GM12891 (cell line): ENCODE measurements around the gene ADNP. TPM values are rescaled to one million over a fixed set of nuclear protein-coding genes. Genes with fewer than 3 reads are reported as not detected.
"Not testable (repeated sequence)": the region's sequence is repeated elsewhere in the genome, so short reads cannot be mapped to it uniquely, and the experiment has no call there.

ENCODE experiments used
- DNase-seq: peaks from one replicate; pipeline ENCODE4 v3.0.0; 2011; ENCODE audit warnings: low spot score; ENCODE audit not compliant: insufficient read length
- FAIRE-seq: peaks from 2 replicates; lab custom pipeline; 2011; peaks lifted over from hg19 to GRCh38; lab: Jason Lieb, UNC
- PAX5 ChIP-seq: IDR thresholded peaks from 2 replicates; pipeline ENCODE4 v1.6.1; 2011; ENCODE audit warnings: low read length, moderate library complexity, mild to moderate bottlenecking; ENCODE audit not compliant: insufficient read depth, severe bottlenecking
- POLR2A ChIP-seq: IDR thresholded peaks from 2 replicates; pipeline ENCODE4 v1.6.1; 2011; ENCODE audit warnings: low read depth, low read length, control low read depth
- POLR2AphosphoS5 ChIP-seq: IDR thresholded peaks from 2 replicates; pipeline ENCODE4 v1.6.1; 2011; ENCODE audit warnings: low read depth, low read length, control low read depth
- POU2F2 ChIP-seq: IDR thresholded peaks from 2 replicates; pipeline ENCODE4 v1.6.1; 2011; ENCODE audit warnings: low read depth, mild to moderate bottlenecking, control low read depth, low read length, moderate library complexity
- SPI1 ChIP-seq: IDR thresholded peaks from 2 replicates; pipeline ENCODE4 v1.6.1; 2011; ENCODE audit warnings: low read depth, low read length, control low read depth
- TAF1 ChIP-seq: IDR thresholded peaks from 2 replicates; pipeline ENCODE4 v1.6.1; 2011; ENCODE audit warnings: low read depth, low read length, control low read depth
- polyA plus RNA-seq: library from polyadenylated mRNA; unstranded; fragments of >200 nt; gene quantifications from one replicate; pipeline ENCODE4 v1.2.1, GENCODE V29; 2012; ENCODE audit warnings: low read depth, missing spikeins, inconsistent platforms; ENCODE audit not compliant: missing spikeins

ADNP gene
- 20.3 TPM for polyA plus RNA-seq

GRCh38 chr20:50931306-50932015 is at the start of gene ADNP:
Gene ADNP, minus strand, starts transcription at chr20:50931437. Its CDS starts 27,441 bp downstream, at chr20:50903996.
- TF ChIP-seq POLR2AphosphoS5 (peak; percentile 88), PAX5 (peak; percentile 90), TAF1 (peak; percentile 97), SPI1 (peak; percentile 70), POU2F2 (peak; percentile 97; the same call in 1 of the 2 replicates), POLR2A (peak; percentile 87)
- FAIRE-seq (peak; percentile 40), DNase-seq (peak; percentile 56)

GRCh38 chr20:50980071-50980681 is 48.9 kb upstream of the ADNP start:
- no peak for FAIRE-seq
- TF ChIP-seq POU2F2 (no peak), PAX5 (no peak), TAF1 (no peak), SPI1 (no peak), POLR2A (no peak), POLR2AphosphoS5 (no peak)
- no peak for DNase-seq

GRCh38 chr20:50978533-50978932 is 47.3 kb upstream of the ADNP start:
- not testable (repeated sequence) for DNase-seq, FAIRE-seq

GRCh38 chr20:50977066-50978021 is 46.1 kb upstream of the ADNP start:
- FAIRE-seq: no peak
- no peak for TF ChIP-seq SPI1
- no peak for TF ChIP-seq POLR2AphosphoS5
- TF ChIP-seq TAF1: no peak
- no peak for TF ChIP-seq POU2F2
- no peak for TF ChIP-seq PAX5
- TF ChIP-seq POLR2A: no peak

GRCh38 chr20:50975701-50976330 is 44.6 kb upstream of the ADNP start:
- TF ChIP-seq POLR2AphosphoS5 (no peak), POLR2A (no peak), PAX5 (no peak), POU2F2 (no peak), SPI1 (no peak), TAF1 (no peak)
- no peak for FAIRE-seq
- DNase-seq: no peak

More at GRCh38 chr20:50977066-50978021, 46.1 kb upstream of the ADNP start:
- no peak for DNase-seq

- TF ChIP-seq TAF1 (no peak), POLR2A (no peak), POLR2AphosphoS5 (no peak), SPI1 (no peak), POU2F2 (no peak)
- DNase-seq (no peak), FAIRE-seq (no peak)
Observed at GRCh38 chr20:50969912-50970311, 38.7 kb upstream of the ADNP start.

- TF ChIP-seq POU2F2: no peak
- TF ChIP-seq POLR2A: no peak
- TF ChIP-seq TAF1: no peak
- TF ChIP-seq POLR2AphosphoS5: no peak
- no peak for TF ChIP-seq SPI1
- TF ChIP-seq PAX5: no peak
- FAIRE-seq: no peak
- no peak for DNase-seq
Observed at GRCh38 chr20:50969435-50969834, 38.2 kb upstream of the ADNP start.

- FAIRE-seq (no peak), DNase-seq (no peak)
- TF ChIP-seq POLR2AphosphoS5 (no peak), POLR2A (no peak), PAX5 (no peak)
Observed at GRCh38 chr20:50968289-50968688, 37.1 kb upstream of the ADNP start.

GRCh38 chr20:50967586-50967985 is 36.3 kb upstream of the ADNP start:
- TF ChIP-seq POLR2AphosphoS5 (no peak), POLR2A (no peak), SPI1 (no peak), TAF1 (no peak), POU2F2 (no peak), PAX5 (no peak)
- DNase-seq: no peak
- FAIRE-seq: no peak
